KOPT-K1 (cell line): ENCODE data around the gene C14orf119.
A peak's percentile ranks its signal among the peaks of the same experiment; 100 is the strongest.

ENCODE experiments used
- H3K27ac ChIP-seq: fragments of 200-600 bp; sonication (generic); 2 replicates; pipeline ENCODE4 v1.5.1; 2016; ENCODE audit warnings: antibody characterized with exemption, mild to moderate bottlenecking, low read depth, low read length; ENCODE audit not compliant: poor library complexity, severe bottlenecking
- H3K36me3 ChIP-seq: fragments of 200-600 bp; sonication (generic); 2 replicates; pipeline ENCODE4 v1.5.1; 2017; ENCODE audit warnings: antibody characterized with exemption, mild to moderate bottlenecking, low read length, moderate library complexity; ENCODE audit not compliant: insufficient read depth
- H3K9me3 ChIP-seq: fragments of 200-600 bp; sonication (generic); 2 replicates; pipeline ENCODE4 v1.5.1; 2017; ENCODE audit warnings: antibody characterized with exemption, low read length, mild to moderate bottlenecking; ENCODE audit not compliant: insufficient read depth, poor library complexity, severe bottlenecking

Gene C14orf119

DNA sequence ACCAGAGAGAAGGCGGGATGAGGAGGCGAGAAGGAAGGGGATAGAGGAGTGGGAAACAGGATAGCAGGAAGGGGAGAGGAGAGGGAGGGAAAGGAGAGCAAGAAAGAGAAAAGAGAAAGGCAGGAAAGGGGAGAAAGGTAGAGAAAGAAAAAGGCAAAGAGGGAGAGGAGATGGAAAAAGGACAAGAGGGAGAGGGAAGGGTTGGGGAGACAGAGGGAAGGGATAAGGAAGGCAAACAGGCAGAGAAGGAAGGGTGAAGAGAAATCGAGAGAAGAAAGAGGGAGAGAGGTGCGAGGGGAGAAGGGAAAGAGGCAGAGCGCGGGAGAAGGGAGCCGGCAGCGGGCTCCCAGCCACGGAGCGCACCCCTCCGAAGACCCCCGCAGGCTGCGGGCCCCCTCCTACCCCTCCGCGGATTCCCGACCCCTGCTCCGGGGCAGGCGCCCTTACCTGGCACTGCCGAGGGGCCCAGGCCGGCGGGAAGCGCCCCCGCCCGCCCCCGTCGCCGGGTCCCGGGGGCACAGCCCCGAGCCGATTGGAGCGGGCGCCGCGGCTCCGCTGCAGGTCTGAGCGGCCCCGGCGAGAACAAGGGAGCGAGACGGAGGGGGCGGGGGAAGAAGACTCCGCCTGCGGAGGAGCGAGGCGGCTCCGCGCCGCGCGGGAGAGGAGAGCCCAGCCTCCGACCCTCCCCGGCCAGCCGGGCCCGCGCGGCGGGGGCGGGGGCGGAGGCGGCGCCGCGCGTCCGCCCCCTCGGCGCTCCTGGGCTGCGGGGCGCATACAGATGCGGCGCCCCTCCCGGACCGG is 38.1 kb upstream of the C14orf119 start, which contains the start of gene CDH24:
CDH24 (minus strand) TSS at position 565 of the 801 bp plus-strand sequence. CDS start 1,787 bp downstream, outside the sequence.
- Histone ChIP-seq H3K9me3 (no peaks in the 10 kb centered on the region), H3K36me3 (peaks cover 38% of the 10 kb centered on the region), H3K27ac (peak within 1 kb of the TSS; percentile 23)

DNA sequence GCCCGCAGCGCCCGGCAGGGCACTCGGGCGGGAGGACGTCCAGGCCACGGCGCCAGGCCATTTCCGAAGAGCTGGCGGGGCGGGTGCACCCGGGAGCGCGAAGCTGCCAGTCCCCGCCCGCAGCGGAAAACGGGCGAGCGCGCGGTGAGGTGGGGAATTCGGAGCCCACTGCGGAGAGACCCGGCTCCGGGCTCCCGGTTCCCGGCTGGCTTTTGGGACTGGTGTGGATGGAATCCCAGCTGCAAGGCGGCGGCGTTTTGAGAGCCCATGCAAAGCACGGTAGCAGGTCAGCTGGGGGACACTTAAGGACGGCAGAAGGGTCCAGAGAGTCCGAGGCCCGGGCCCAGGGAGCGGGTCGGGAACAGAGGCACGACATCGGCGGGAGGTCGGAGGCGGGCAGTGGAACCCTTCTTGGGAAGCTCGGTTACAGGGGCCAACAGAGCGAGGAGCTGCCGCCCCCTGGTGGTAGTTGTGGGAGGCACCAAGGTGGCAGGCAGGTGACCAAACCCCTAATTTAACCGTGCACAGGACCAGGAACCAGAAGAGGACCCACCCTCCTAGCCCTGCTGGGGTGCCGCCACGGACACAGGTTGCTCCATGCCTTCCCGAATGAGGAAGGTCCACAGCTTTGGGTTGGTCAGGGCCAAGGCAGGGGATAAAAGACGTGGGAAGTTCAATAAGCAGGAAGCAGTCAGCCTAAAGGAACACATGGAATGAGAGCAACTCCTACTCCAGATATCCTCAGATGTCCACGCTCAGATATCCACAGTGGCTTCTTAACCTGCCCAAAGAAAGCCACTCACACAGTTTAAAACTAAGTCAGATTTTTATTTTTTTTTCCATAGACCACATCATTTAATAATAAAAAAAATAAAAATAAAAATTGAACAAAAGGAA is 37.3 kb upstream of the C14orf119 start:
- Histone ChIP-seq H3K27ac (peak overlapping the region; percentile 23), H3K9me3 (no peaks in the 10 kb centered on the region), H3K36me3 (peaks cover 46% of the 10 kb centered on the region)

DNA sequence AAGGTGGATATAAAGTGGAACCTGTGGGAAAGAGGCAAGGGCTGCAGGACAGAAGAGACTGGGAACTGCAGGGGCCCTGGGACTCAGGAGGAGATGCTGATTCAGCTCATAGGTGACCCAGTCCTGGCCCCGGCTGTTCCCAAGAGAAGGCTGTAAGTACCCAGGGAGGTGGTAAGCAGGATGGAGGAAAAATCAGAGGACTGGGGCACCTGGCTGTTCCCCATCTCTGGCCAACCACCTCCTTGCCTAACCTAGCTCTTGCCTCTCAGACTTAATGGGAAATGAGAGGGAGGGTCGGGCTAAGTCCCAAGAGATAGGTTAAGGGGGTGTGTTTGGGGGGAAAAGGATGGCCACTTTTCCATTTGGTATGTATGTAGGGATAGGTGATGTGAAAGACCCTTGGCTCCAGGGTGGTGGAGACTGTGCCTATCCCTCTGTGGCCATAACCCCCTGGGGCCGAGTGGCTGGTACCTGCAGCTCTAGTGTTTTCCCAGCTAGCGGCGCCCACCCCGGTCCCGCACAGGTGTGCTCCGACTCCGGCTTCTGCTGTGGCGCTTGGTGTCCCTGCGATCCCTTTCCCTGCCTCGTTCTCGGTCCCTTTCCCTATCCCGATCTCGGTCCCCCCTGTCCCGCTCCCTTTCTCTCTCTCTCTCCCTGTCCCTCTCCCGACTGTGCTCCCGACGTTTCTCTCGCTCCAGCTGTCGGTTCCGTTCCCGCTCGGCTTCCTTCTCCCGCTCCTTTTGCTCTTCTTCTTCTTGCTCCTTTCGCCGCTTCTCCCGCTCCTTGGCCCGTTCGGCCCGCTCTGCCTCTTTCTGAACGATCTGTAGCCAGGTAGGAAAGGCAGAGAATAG is 36.4 kb upstream of the C14orf119 start:
- Histone ChIP-seq H3K36me3 (peaks cover 55% of the 10 kb centered on the region), H3K27ac (no peak overlapping the region), H3K9me3 (no peaks in the 10 kb centered on the region)

DNA sequence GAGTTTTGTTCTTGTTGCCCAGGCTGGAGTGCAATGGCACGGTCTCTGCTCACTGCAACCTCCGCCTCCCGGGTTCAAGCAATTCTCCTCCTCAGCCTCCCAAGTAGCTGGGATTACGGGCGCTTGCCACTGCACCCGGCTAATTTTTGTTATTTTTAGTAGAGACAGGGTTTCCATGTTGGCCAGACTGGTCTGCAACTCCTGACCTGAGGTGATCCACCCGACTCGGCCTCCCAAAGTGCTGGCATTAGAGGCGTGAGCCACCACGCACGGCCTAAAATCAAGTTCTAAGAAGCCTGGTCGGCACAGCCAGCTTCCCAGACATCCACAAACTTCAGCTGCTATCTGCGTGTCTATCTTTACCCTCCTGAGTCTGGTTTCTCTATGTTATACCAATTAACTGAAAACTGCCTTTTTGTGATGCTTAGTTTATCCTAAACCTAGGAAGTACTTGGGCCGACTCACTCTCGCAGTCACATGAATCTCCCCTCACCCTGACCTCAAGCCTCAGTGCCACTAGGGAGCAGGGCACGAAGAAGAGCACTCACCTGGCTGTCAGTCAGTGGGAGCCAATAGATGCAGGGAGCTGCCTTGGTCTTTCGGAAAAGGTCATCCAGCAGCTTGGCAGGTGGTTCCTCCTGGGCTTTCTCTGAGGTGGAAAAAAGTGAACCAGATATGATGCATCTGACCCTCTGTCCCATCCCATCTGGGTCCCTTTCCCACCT is 34.6 kb upstream of the C14orf119 start:
- no peaks in the 10 kb centered on the region for H3K9me3 ChIP-seq
- no peak overlapping the region for H3K27ac ChIP-seq
- peaks cover 73% of the 10 kb centered on the region for H3K36me3 ChIP-seq

DNA sequence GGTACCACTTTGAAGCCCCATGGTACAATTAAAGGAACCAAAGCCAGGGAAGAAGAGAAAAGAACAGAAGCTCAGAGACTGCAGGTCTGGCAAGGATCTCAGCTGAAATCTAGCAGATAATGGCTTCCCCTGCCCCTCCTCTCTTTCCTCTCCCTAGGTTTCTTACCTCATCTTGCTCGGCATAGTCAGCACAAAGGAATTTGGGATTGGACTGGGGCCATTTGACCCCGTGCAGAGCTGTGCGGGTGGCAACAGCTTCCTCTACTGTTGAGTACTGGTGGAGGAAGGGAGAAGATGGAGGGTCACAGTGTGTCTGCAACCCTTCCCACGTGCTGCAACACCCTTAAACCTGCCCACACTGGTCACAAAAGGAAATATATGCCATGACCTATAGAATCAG is 33.3 kb upstream of the C14orf119 start:
- no peak overlapping the region for H3K27ac ChIP-seq
- H3K36me3 ChIP-seq: peaks cover 86% of the 10 kb centered on the region
- H3K9me3 ChIP-seq: no peaks in the 10 kb centered on the region

DNA sequence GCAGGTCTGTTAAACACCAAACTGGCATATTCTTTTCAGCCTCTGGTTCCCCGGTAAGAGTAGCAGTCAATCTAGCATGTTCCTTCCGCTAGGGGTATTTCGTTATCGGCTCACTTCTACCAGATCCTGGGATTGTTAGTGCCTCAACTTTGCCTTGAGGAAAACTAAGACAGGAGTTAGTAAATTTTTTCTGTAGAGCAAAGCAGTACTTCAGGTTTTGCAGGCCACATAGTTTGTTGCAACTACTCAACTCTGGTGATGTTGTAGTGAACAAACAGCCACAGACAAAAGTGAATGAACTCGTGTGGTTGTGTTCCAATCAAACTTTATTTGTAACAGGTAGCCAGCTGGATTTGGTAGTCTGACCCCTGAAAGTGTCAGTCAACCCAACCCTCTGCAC is 31.7 kb upstream of the C14orf119 start:
- Histone ChIP-seq H3K36me3 (peaks cover 97% of the 10 kb centered on the region), H3K27ac (no peak overlapping the region), H3K9me3 (no peaks in the 10 kb centered on the region)

DNA sequence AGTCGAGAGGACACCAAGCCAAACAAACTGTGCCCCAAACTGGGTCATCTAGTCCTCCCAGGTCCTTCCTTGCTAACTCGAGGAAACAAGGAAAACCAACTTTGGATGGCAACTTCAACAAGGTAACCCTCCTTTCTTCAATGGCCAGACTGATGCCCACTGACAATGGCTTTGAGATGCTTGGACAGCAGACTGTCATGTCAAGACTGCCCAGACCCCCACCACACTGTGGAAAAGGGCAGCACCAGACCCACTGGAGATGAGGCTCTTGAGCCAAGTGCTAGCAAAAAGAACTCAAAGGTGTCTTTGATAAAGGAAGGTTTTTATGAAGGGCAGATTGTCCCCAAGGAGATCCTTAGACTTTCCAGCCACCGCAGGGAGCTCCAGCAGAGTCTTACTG is 28.9 kb upstream of the C14orf119 start:
- peaks cover 85% of the 10 kb centered on the region for H3K36me3 ChIP-seq
- H3K27ac ChIP-seq: no peak overlapping the region
- H3K9me3 ChIP-seq: no peaks in the 10 kb centered on the region

DNA sequence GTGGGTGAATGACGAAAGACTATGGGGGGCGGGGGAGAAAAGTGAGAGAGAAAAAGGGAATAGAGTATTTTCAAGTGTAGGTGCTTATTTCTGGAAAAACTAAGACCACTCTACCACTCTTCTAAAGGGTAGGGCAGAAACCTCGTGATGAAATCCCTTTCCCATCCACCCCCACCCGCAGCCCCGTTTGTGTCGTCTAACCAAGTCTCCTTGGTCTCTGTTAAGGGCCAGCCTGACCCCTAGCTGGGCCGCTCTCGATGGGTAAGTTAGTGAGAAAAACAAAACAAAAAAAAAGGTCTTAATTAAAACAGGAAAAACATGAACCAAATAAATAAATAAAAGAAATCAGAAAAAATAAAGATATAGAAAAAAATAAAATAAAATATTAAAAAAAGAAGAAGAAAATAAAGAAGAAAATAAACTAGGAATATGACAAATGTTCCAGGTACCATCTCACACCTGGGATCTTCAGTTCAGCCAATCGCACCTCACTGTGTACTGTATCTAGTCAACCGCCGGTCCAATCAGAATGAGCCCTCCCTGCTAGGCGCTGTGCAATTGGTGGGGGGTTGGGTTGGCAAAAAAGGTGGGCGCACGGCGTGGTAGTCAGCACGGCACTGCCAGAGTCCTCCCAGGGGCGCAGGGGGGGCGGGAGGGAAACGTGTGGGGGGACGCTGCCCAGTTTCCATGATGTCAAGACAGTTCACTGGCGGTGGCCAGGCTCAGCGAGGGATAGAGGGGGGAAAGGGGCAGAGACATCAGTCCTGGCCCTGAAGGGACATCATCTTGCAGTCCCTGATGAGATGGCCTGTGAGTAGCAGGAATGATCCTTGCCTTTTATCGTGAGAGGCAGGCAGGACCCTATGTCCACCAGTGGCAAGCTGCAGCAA is 28.2 kb upstream of the C14orf119 start:
- no peak overlapping the region for H3K27ac ChIP-seq
- no peaks in the 10 kb centered on the region for H3K9me3 ChIP-seq
- peaks cover 83% of the 10 kb centered on the region for H3K36me3 ChIP-seq

DNA sequence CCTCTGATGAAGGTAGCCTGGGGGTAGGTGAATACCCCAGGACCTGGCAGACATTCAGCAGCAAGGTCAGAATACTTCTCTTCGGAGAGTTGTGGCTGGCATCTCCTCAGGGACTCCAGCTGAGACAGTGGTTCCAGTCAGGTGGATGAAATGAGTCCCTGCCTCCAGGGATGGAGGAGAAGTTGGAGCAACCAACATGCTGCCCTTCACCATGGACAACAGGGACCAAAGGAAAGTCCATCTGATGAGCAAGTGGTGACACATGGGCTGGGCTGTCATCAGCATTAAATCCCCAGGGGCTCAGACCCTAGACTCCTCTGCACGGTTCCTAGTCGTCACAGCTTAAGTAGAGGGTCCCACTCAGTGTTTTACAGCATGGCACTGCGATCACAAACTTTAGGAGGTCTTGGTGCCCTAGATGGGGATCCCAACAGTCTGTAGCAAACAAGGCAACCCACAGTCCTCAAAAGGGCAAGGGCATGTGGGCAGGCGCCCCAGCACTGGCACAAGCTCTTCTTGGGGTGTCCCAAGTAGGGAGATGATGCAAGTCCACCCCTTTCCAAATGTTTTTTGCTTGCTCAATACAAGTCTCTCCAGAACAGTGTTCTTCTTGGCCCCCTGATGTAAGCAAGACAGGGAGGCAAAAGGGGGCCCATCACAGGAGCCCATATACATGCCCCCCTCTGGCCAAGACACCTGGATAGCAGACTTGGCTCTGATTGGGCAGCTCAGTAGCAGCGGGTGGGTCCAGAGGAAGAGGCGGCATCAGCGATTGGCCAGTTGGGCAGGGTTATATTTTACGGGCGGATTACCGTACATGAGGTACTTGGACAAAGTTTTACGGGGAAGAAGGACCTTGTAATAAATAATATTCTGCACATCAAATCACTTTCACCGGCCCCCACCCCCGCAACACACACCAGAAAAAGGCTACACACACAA is 27.2 kb upstream of the C14orf119 start:
- Histone ChIP-seq H3K9me3 (no peaks in the 10 kb centered on the region), H3K36me3 (peaks cover 83% of the 10 kb centered on the region), H3K27ac (no peak overlapping the region)

DNA sequence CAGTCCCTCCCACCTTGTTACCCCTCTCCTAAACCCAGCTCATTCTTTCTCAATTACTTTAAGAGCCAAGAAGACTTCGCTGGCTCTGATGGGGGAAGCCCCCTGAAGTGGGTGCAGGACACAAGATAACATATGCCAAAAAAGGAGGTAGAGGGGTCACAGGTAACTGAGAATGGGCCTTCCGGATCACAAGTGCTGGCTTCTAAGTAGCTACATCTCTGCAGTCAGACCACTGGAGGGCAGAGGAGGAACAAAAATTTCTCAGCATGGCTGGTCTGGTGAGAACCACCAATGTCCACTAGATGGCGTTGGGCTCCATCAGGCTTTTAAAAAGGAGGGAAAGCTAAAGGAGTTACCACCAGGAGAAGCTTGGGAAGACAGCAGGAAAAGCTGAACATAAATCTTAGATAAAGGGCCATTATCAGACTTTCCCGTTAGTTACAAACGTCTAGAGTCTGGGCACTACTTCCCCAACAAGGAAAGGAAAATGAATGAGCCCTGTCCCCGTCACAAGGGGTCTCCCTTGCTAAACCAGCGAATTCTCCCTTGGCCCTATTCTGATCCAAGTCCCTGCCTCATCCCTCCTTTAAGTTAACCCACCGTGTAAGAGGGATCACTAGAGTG is 26.4 kb upstream of the C14orf119 start:
- peaks cover 79% of the 10 kb centered on the region for H3K36me3 ChIP-seq
- no peak overlapping the region for H3K27ac ChIP-seq
- H3K9me3 ChIP-seq: no peaks in the 10 kb centered on the region

DNA sequence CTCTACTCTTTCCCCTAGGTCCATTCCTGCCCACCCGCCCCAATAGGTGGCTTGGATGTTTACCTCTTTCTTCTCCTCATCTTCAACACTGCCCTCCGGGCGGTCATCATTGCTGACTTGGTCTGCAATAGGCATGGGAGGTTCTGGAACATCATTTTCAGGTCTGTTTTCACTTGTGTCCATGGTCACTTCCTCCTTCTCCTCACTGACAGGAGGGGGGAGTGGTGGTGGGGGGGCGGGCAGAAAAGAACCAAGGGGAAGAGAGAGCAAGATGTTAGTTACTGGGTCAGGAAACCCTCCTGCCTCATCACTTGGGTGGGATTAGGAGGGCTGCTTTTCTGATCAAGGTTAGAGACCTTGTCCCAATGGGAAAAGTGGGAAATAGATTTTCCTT is 25.9 kb upstream of the C14orf119 start:
- Histone ChIP-seq H3K9me3 (no peaks in the 10 kb centered on the region), H3K27ac (no peak overlapping the region), H3K36me3 (peaks cover 79% of the 10 kb centered on the region)
